ENCODE measurements around the gene ZKSCAN5.

Gene ZKSCAN5

GRCh38 chr7:99504603-99505323 is at the start of gene ZKSCAN5:
TSS of gene ZKSCAN5 (plus strand) at chr7:99504662. CDS start at chr7:99506045, 1,383 bp downstream.
- DNase-seq: peak; percentile 99

- no peak for DNase-seq
Measured at GRCh38 chr7:99455874-99456273, 48.6 kb upstream of the ZKSCAN5 start.

GRCh38 chr7:99456288-99456687 is 48.2 kb upstream of the ZKSCAN5 start:
- no peak for DNase-seq

GRCh38 chr7:99457050-99457649 is 47.3 kb upstream of the ZKSCAN5 start:
- DNase-seq: no peak

GRCh38 chr7:99457650-99458493 is 46.6 kb upstream of the ZKSCAN5 start:
- DNase-seq: no peak

GRCh38 chr7:99459087-99459486 is 45.4 kb upstream of the ZKSCAN5 start:
- no peak for DNase-seq

GRCh38 chr7:99460651-99461050 is 43.8 kb upstream of the ZKSCAN5 start:
- no peak for DNase-seq

- DNase-seq: no peak
Measured at GRCh38 chr7:99461221-99461620, 43.2 kb upstream of the ZKSCAN5 start.

- DNase-seq: no peak
Measured at GRCh38 chr7:99465421-99465768, 39.1 kb upstream of the ZKSCAN5 start.

GRCh38 chr7:99468336-99468918 is 36.0 kb upstream of the ZKSCAN5 start:
- DNase-seq: no peak

- no peak for DNase-seq
Measured at GRCh38 chr7:99469381-99470065, 34.9 kb upstream of the ZKSCAN5 start.

- DNase-seq: peak; percentile 98
Measured at GRCh38 chr7:99472561-99473314, 31.7 kb upstream of the ZKSCAN5 start, which contains the start of gene ZNF789. TSS of gene ZNF789 (plus strand) at chr7:99472890. CDS start at chr7:99476457, 3,567 bp downstream.

- DNase-seq: no peak
Measured at GRCh38 chr7:99473315-99473596, 31.2 kb upstream of the ZKSCAN5 start.

- DNase-seq: no peak
Measured at GRCh38 chr7:99476107-99476506, 28.4 kb upstream of the ZKSCAN5 start.

GRCh38 chr7:99478464-99479440 is 25.7 kb upstream of the ZKSCAN5 start:
- DNase-seq: no peak

GRCh38 chr7:99485094-99485493 is 19.4 kb upstream of the ZKSCAN5 start:
- DNase-seq: no peak

- no peak for DNase-seq
Measured at GRCh38 chr7:99489235-99489634, 15.2 kb upstream of the ZKSCAN5 start.

- DNase-seq: no peak
Measured at GRCh38 chr7:99490878-99491277, 13.6 kb upstream of the ZKSCAN5 start.

GRCh38 chr7:99493823-99494222 is 10.6 kb upstream of the ZKSCAN5 start:
- no peak for DNase-seq

- DNase-seq: no peak
Measured at GRCh38 chr7:99497766-99498545, 6.5 kb upstream of the ZKSCAN5 start.
